Trophoblast cell (in vitro differentiated cells and primary cell): ENCODE measurements around the gene ERVH48-1.

Experiments
- DNase-seq, 2 donors: peaks; one replicate each; pipeline ENCODE4 v3.0.0-alpha.2; 2016
- H2AFZ ChIP-seq: 2 replicates; pipeline ENCODE4 v1.6.1; 2013; ENCODE audit warnings: low read length, moderate library complexity, mild to moderate bottlenecking; ENCODE audit not compliant: insufficient read depth, poor library complexity
- H2AK5ac ChIP-seq: 2 replicates; pipeline ENCODE4 v1.6.1; 2013; ENCODE audit warnings: mild to moderate bottlenecking, low read length
- H2BK120ac ChIP-seq: 2 replicates; pipeline ENCODE4 v1.6.1; 2013; ENCODE audit warnings: low read length, mild to moderate bottlenecking, moderate library complexity; ENCODE audit not compliant: insufficient read depth, poor library complexity
- H2BK12ac ChIP-seq: 2 replicates; pipeline ENCODE4 v1.6.1; 2013; ENCODE audit warnings: mild to moderate bottlenecking, low read length, moderate library complexity
- H2BK5ac ChIP-seq: 2 replicates; pipeline ENCODE4 v1.6.1; 2013; ENCODE audit warnings: low read length, low read depth, moderate library complexity, mild to moderate bottlenecking; ENCODE audit not compliant: poor library complexity
- H3K14ac ChIP-seq: 2 replicates; pipeline ENCODE4 v1.6.1; 2013; ENCODE audit warnings: mild to moderate bottlenecking, low read length
- H3K18ac ChIP-seq: 2 replicates; pipeline ENCODE4 v1.6.1; 2013; ENCODE audit warnings: mild to moderate bottlenecking, low read length
- H3K23ac ChIP-seq: 2 replicates; pipeline ENCODE4 v1.6.1; 2013; ENCODE audit warnings: low read length
- H3K27ac ChIP-seq: 2 replicates; pipeline ENCODE4 v1.5.1; 2013; ENCODE audit warnings: low read depth, mild to moderate bottlenecking, inconsistent platforms, low read length, moderate library complexity
- H3K27me3 ChIP-seq: 2 replicates; pipeline ENCODE4 v1.6.1; 2013; ENCODE audit warnings: inconsistent platforms, mild to moderate bottlenecking, low read length, moderate library complexity; ENCODE audit not compliant: insufficient read depth
- H3K36me3 ChIP-seq, 2 experiments: 1 replicate in 1 of 2; 2 replicates in 1 of 2; pipeline ENCODE4 v1.6.1; 2013; ENCODE audit warnings: low read length in 2 of 2, mild to moderate bottlenecking in 2 of 2, moderate library complexity in 1 of 2; ENCODE audit not compliant: insufficient read depth in 2 of 2, control insufficient read depth in 1 of 2
- H3K4ac ChIP-seq: 2 replicates; pipeline ENCODE4 v1.6.1; 2013; ENCODE audit warnings: low read depth, mild to moderate bottlenecking, low read length, moderate library complexity
- H3K4me1 ChIP-seq, 2 experiments: 1 replicate in 1 of 2; 2 replicates in 1 of 2; pipeline ENCODE4 v1.6.1; 2013; ENCODE audit warnings: low read length in 2 of 2, mild to moderate bottlenecking in 2 of 2, moderate library complexity in 1 of 2; ENCODE audit not compliant: insufficient read depth in 2 of 2, control insufficient read depth in 1 of 2
- H3K4me2 ChIP-seq: 2 replicates; pipeline ENCODE4 v1.6.1; 2013; ENCODE audit warnings: inconsistent platforms, mild to moderate bottlenecking, low read length, moderate library complexity
- H3K4me3 ChIP-seq: 2 replicates; pipeline ENCODE4 v1.5.1; 2013; ENCODE audit warnings: mild to moderate bottlenecking, low read depth, low read length, inconsistent platforms
- H3K79me1 ChIP-seq: one replicate; pipeline ENCODE4 v1.6.1; 2013; ENCODE audit warnings: low read length
- H3K79me2 ChIP-seq: 2 replicates; pipeline ENCODE4 v1.6.1; 2013; ENCODE audit warnings: low read length, mild to moderate bottlenecking; ENCODE audit not compliant: control insufficient read depth, insufficient read depth, poor library complexity
- H3K9ac ChIP-seq: 2 replicates; pipeline ENCODE4 v1.6.1; 2013; ENCODE audit warnings: mild to moderate bottlenecking, low read length
- H3K9me3 ChIP-seq: 2 replicates; pipeline ENCODE4 v1.6.1; 2013; ENCODE audit warnings: low read depth, mild to moderate bottlenecking, control low read depth, inconsistent platforms, low read length; ENCODE audit not compliant: insufficient read depth
- H4K12ac ChIP-seq: 2 replicates; pipeline ENCODE4 v1.6.1; 2013; ENCODE audit warnings: low read depth, mild to moderate bottlenecking, low read length, moderate library complexity
- H4K8ac ChIP-seq: 2 replicates; pipeline ENCODE4 v1.6.1; 2013; ENCODE audit warnings: low read depth, mild to moderate bottlenecking, low read length, moderate library complexity
- H4K91ac ChIP-seq: one replicate; pipeline ENCODE4 v1.6.1; 2013; ENCODE audit warnings: low read depth, mild to moderate bottlenecking, low read length, moderate library complexity
- WGBS: extraction: QIAGEN DNeasy Blood & Tissue Kit; methylation state at CpG from one replicate; pipeline ENCODE4 v1.1.7; 2013; ENCODE audit warnings: missing lambda C conversion rate; ENCODE audit not compliant: insufficient read length, insufficient coverage; ENCODE audit errors: extremely low coverage; 5-methylcytosine and 5-hydroxymethylcytosine counted together

The ERVH48-1 gene

DNA sequence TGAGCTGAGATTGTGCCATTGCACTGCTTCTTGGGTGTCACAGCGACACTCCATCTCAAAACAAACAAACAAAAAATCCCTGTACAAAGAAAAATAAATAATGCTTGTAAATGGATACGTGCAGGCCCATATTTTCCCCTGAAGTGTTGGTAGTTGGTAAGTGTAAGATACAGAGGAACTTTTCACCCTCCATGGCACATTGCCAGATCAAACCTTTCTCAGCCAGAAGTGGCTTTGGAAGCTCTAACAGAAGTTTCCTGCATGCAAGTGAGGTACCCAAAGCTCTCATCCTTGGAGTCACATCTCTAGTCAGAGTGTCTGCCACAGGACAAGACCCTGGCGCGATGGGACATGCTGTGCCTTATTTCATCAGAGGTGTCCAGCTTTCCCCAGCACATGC lies 25.0 kb downstream of the ERVH48-1 start:
- no CpG with 5 or more reads among the region's 4 CpGs for whole genome bisulfite sequencing
- Histone ChIP-seq H3K36me3 (peaks cover 41 to 43% of the 10 kb centered on the region in 2 experiments), H3K27ac (no peak overlapping the region), H2AFZ (no peak overlapping the region), H2BK5ac (no peak overlapping the region), H3K9me3 (no peaks in the 10 kb centered on the region), H3K14ac (no peak overlapping the region), H2BK120ac (no peak overlapping the region), H3K18ac (no peak overlapping the region), H4K8ac (no peak overlapping the region), H3K79me1 (no peaks in the 10 kb centered on the region), H4K12ac (no peak overlapping the region), H3K4me3 (no peak overlapping the region), H3K4me2 (no peak overlapping the region), H3K9ac (peak overlapping the region; percentile 9), H3K23ac (no peak overlapping the region), H2AK5ac (no peak overlapping the region), H2BK12ac (no peak overlapping the region), H4K91ac (no peak overlapping the region), H3K4me1 (no peaks in the 10 kb centered on the region), H3K27me3 (no peaks in the 10 kb centered on the region), H3K4ac (no peak overlapping the region), H3K79me2 (no peaks in the 10 kb centered on the region)
- DNase-seq: no peak

DNA sequence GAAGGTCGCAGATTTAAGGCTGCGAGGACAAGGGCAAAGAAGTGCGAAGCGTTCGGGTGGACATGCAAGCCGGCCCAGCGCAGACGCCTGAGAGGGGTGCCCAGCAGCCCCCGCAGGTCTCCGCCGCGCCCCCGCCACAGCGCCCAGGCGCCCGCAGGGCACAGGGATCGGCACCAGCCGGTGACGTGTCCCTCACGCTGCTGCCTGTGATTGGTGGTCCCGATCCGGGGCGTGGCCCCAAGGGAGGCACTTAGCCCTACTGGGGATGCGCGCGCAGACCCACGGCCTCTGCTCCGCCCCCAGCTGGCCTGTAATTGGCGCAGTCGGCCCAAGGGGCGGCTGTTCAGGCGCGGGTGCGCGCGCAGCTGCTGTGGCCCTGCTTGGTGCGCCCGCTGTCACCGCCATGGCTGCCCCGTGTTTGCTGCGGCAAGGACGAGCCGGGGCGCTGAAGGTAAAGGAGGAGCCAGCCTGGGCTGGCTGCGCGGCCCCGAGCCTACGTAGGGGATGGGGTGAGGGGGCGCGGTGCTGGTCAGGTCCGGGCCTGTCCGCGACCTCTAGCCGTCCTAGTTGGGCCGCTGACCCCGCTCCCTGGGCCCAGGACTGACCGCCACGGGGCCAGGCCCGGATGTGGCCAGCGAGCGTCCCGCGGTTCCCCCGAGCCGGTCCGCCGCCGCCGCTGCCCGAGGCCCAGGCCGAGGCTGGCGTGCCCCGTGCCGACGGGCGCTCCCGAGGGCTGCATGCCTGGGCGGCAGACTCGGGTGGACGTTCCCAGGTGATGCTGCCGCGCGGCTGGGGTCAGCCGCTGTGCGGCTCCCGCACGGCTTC lies 32.3 kb downstream of the ERVH48-1 start, which contains the start of gene NDUFV3:
Gene NDUFV3 (plus strand): TSS at position 379 of the 825 bp plus-strand sequence. CDS start 25 bp downstream, at position 404.
- Histone ChIP-seq H3K18ac (peak within 1 kb of the TSS; percentile 90), H3K4ac (peak within 1 kb of the TSS; percentile 77), H3K79me2 (peaks cover 5% of the 10 kb centered on the region), H4K12ac (peak within 1 kb of the TSS; percentile 78), H3K79me1 (peaks cover 9% of the 10 kb centered on the region), H3K23ac (no peak within 1 kb of the TSS), H3K4me2 (peak within 1 kb of the TSS; percentile 79), H2BK120ac (peak within 1 kb of the TSS; percentile 73), H4K91ac (peak within 1 kb of the TSS; percentile 82), H3K27ac (peak within 1 kb of the TSS; percentile 86), H3K9me3 (no peaks in the 10 kb centered on the region), H2AFZ (peak within 1 kb of the TSS; percentile 73), H3K9ac (peak within 1 kb of the TSS; percentile 87), H2BK12ac (no peak within 1 kb of the TSS), H3K36me3 (peaks cover 5 to 10% of the 10 kb centered on the region in 2 experiments), H3K4me3 (peak within 1 kb of the TSS; percentile 97), H3K27me3 (no peaks in the 10 kb centered on the region), H4K8ac (peak within 1 kb of the TSS; percentile 91), H2AK5ac (peak within 1 kb of the TSS; percentile 6), H3K4me1 (peaks cover 0 to 5% of the 10 kb centered on the region in 2 experiments), H2BK5ac (peak within 1 kb of the TSS; percentile 65), H3K14ac (peak within 1 kb of the TSS; percentile 92)
- DNase-seq: peak; percentile 99 to 100
- WGBS: no CpG with 5 or more reads among the region's 87 CpGs

DNA sequence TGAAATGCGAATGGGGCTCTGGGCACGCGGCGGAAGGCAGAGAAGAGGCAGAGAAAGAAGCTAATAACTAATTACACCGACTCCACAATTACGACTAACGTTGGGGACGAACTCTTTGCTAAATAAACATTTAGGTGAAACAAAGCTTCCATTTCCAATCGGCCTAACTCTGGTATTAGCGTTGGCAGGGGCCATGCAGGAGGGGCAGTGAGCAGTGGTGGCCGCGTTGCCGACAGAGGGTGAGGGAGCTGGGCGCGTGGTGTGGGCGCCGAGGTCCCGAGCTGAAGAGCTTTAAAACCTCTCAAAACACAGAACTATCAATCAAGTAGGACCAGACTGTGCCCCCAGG lies 32.9 kb downstream of the ERVH48-1 start:
- H3K4me1 ChIP-seq: peaks cover 0 to 5% of the 10 kb centered on the region in 2 experiments
- H3K18ac ChIP-seq: peak overlapping the region; percentile 55
- peak overlapping the region; percentile 6 for H2AK5ac ChIP-seq
- no peak overlapping the region for H2BK120ac ChIP-seq
- H3K27me3 ChIP-seq: no peaks in the 10 kb centered on the region
- peak overlapping the region; percentile 25 for H3K4ac ChIP-seq
- no peak overlapping the region for H2BK12ac ChIP-seq
- peak overlapping the region; percentile 67 for H3K4me2 ChIP-seq
- H4K91ac ChIP-seq: peak overlapping the region; percentile 59
- H3K79me1 ChIP-seq: peaks cover 9% of the 10 kb centered on the region
- H2AFZ ChIP-seq: peak overlapping the region; percentile 73
- peak overlapping the region; percentile 76 for H3K9ac ChIP-seq
- no peaks in the 10 kb centered on the region for H3K9me3 ChIP-seq
- H3K79me2 ChIP-seq: peaks cover 5% of the 10 kb centered on the region
- no peak for DNase-seq
- H4K8ac ChIP-seq: peak overlapping the region; percentile 91
- WGBS: no CpG with 5 or more reads among the region's 18 CpGs
- H4K12ac ChIP-seq: peak overlapping the region; percentile 26
- H3K36me3 ChIP-seq: peaks cover 3 to 9% of the 10 kb centered on the region in 2 experiments
- H3K14ac ChIP-seq: peak overlapping the region; percentile 9
- H3K27ac ChIP-seq: peak overlapping the region; percentile 60
- H3K23ac ChIP-seq: no peak overlapping the region
- H2BK5ac ChIP-seq: peak overlapping the region; percentile 13
- H3K4me3 ChIP-seq: peak overlapping the region; percentile 76

DNA sequence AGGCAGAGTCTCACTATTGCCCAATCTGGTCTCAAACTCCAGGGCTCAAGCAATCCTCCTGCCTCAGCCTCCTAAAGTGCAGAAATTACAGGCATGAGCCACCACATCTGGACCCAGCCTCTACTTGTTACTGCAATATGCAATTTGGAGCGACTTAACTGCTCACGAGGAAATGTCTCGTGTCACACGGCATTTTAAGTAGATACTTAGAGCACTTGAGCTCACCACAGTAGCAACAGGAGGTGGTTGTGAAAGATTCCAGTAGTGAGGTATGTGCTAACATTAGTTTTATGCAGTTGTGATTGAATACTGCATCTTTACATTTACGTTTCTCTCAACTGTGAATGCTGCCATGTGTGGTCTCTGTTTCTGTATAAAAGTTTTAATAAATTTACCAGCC lies 38.1 kb downstream of the ERVH48-1 start:
- Histone ChIP-seq H3K23ac (no peak overlapping the region), H3K27me3 (no peaks in the 10 kb centered on the region), H3K79me1 (no peaks in the 10 kb centered on the region), H3K4me2 (no peak overlapping the region), H3K14ac (no peak overlapping the region), H2BK12ac (no peak overlapping the region), H3K9me3 (no peaks in the 10 kb centered on the region), H3K9ac (no peak overlapping the region), H4K8ac (no peak overlapping the region), H2BK120ac (no peak overlapping the region), H2AFZ (no peak overlapping the region), H3K4ac (no peak overlapping the region), H3K79me2 (no peaks in the 10 kb centered on the region), H2AK5ac (no peak overlapping the region), H3K27ac (no peak overlapping the region), H3K4me1 (peaks cover 0 to 1% of the 10 kb centered on the region in 2 experiments), H3K4me3 (no peak overlapping the region), H4K12ac (no peak overlapping the region), H2BK5ac (no peak overlapping the region), H4K91ac (no peak overlapping the region), H3K18ac (no peak overlapping the region), H3K36me3 (no peaks in the 10 kb centered on the region)
- WGBS: no CpG with 5 or more reads among the region's 5 CpGs
- DNase-seq: no peak
